Measurements from ENCODE around the gene C10orf53. TPM values are rescaled to one million over a fixed set of nuclear protein-coding genes. Genes with fewer than 3 reads are reported as not detected.

Gene C10orf53
- total RNA-seq, 4 donors from 2014 or later: not detected

- TF ChIP-seq CTCF (IDR thresholded peaks at IDR 0.05) (no peak), EP300 (IDR thresholded peaks at IDR 0.05) (no peak), POLR2A (IDR thresholded peaks at IDR 0.05) (no peak)
- Histone ChIP-seq H3K27ac (no peak overlapping the region), H3K4me1 (no peaks in the 10 kb centered on the region), H3K27me3 (no peaks in the 10 kb centered on the region), H3K36me3 (no peaks in the 10 kb centered on the region), H3K9me3 (no peaks in the 10 kb centered on the region), H3K4me3 (no peak overlapping the region)
- DNase-seq (ENCODE audit: low spot score in 2 of 2): no peak
- WGBS, 2 donors: 67 to 74% methylated on average over 8 of the region's 8 CpGs
Measured at GRCh38 chr10:49634069-49634660, 45.3 kb upstream of the C10orf53 start.

DNA sequence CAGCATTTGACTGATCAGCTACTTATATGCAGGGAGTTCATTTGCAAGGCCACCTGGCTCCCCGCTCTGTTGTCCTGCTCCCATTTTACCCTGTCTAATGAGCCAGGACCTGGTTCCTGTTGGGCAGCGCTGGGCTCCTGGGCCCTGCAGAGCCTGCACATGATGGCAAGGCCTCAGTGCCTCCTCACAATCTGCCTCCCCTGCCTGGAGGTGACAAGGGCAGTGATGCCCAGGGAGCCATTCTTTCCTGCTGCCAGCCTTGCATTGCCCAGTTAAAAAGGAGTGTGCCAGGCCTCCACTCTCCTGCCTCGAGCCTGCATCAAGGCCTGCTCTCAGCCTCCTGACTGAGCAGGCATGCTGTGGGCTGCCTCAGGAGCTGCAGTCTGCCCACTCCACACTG is 37.1 kb upstream of the C10orf53 start:
- TF ChIP-seq CTCF (IDR thresholded peaks at IDR 0.05) (no peak), EP300 (IDR thresholded peaks at IDR 0.05) (no peak)
- no peaks in the 10 kb centered on the region for H3K4me1 ChIP-seq
- H3K27me3 ChIP-seq: peaks cover 0 to 16% of the 10 kb centered on the region in 2 donors
- H3K4me3 ChIP-seq: no peak overlapping the region
- no peak overlapping the region for H3K27ac ChIP-seq
- WGBS, 2 donors: 82 to 96% methylated on average over 3 of the region's 3 CpGs
- H3K9me3 ChIP-seq: no peaks in the 10 kb centered on the region
- no peaks in the 10 kb centered on the region for H3K36me3 ChIP-seq
- DNase-seq (ENCODE audit: low spot score in 2 of 2): no peak

DNA sequence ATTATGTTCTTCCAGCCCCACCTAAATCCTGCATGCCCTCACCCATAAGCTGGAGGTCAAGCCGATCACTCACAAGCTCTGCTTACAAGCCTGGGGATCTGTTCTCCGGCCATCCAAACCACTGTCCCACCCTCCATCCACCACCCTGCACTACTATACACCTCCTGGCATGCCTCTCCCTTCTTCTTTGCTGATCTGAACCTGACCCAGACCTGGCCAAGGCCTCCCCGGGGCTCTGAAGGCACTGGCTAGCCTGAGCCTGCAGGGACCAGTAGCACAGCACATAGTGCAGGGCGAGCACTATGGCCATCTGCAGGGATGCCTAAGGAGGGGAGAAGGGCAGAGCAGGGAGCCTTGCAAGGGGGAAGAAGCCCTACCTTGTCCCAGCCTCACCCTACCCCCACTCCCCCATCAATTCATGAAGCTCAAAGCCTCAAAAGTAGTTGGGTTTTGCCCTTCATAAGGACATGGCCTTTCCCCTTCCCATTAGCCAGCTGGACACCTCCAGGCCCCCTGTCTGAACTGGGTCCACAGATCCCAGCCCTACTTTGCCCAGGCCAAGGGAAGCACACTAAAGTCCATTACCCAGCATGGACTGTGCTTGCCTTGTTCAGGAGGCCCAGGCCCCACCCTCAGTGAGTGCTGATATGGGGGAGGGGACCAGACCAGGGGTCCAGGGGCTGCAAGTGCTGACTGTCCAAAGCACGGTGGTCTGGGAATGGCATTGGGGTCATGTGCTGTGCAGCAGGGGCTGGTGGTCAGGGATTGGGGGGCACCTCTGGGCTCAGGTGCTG is 36.0 kb upstream of the C10orf53 start:
- no peak for DNase-seq (ENCODE audit: low spot score in 2 of 2)
- WGBS, 2 donors: 83 to 87% methylated on average over 5 of the region's 5 CpGs
- no peaks in the 10 kb centered on the region for H3K36me3 ChIP-seq
- no peak overlapping the region for H3K27ac ChIP-seq
- no peaks in the 10 kb centered on the region for H3K4me1 ChIP-seq
- H3K4me3 ChIP-seq: no peak overlapping the region
- TF ChIP-seq EP300 (IDR thresholded peaks at IDR 0.05) (no peak), POLR2A (IDR thresholded peaks at IDR 0.05) (no peak)
- H3K27me3 ChIP-seq: peaks cover 0 to 16% of the 10 kb centered on the region in 2 donors
- no peaks in the 10 kb centered on the region for H3K9me3 ChIP-seq

GRCh38 chr10:49644035-49644646 is 35.3 kb upstream of the C10orf53 start:
- no peak for DNase-seq (ENCODE audit: low spot score in 2 of 2)
- 77 to 82% methylated on average over 7 of the region's 7 CpGs for WGBS, 2 donors
- Histone ChIP-seq H3K36me3 (no peaks in the 10 kb centered on the region), H3K27me3 (peaks cover 0 to 16% of the 10 kb centered on the region in 2 donors), H3K27ac (no peak overlapping the region), H3K9me3 (no peaks in the 10 kb centered on the region), H3K4me3 (no peak overlapping the region), H3K4me1 (no peaks in the 10 kb centered on the region)
- no peak for TF ChIP-seq EP300 (IDR thresholded peaks at IDR 0.05)
- no peak for TF ChIP-seq CTCF (IDR thresholded peaks at IDR 0.05)
- no peak for TF ChIP-seq POLR2A (IDR thresholded peaks at IDR 0.05)

GRCh38 chr10:49645417-49645816 is 34.0 kb upstream of the C10orf53 start:
- no peak for TF ChIP-seq POLR2A (IDR thresholded peaks at IDR 0.05)
- no peak for TF ChIP-seq EP300 (IDR thresholded peaks at IDR 0.05)
- TF ChIP-seq CTCF (IDR thresholded peaks at IDR 0.05): no peak
- H3K36me3 ChIP-seq: no peaks in the 10 kb centered on the region
- 72 to 82% methylated on average over 8 of the region's 8 CpGs for WGBS, 2 donors
- H3K4me1 ChIP-seq: no peaks in the 10 kb centered on the region
- H3K27me3 ChIP-seq: peaks cover 0 to 13% of the 10 kb centered on the region in 2 donors
- H3K4me3 ChIP-seq: no peak overlapping the region
- DNase-seq (ENCODE audit: low spot score in 2 of 2): no peak
- no peak overlapping the region for H3K27ac ChIP-seq
- no peaks in the 10 kb centered on the region for H3K9me3 ChIP-seq

Data from tibial nerve (tissue), 4 donors.